Panc1 (cell line): Measurements from ENCODE around the gene TRPM1.

Experiments
- CTCF ChIP-seq: fragments of 450-650 bp; IDR thresholded peaks from 2 replicates; pipeline ENCODE4 v1.5.1; 2017; ENCODE audit warnings: mild to moderate bottlenecking
- POLR2AphosphoS5 ChIP-seq: IDR thresholded peaks from 2 replicates; pipeline ENCODE4 v1.6.1; 2012; ENCODE audit warnings: mild to moderate bottlenecking, low read depth, low read length, moderate library complexity
- SIN3A ChIP-seq: IDR thresholded peaks from 2 replicates; pipeline ENCODE4 v1.6.1; 2012; ENCODE audit warnings: low read depth, mild to moderate bottlenecking, low read length, moderate library complexity, borderline replicate concordance; ENCODE audit not compliant: insufficient read depth
- TCF7L2 ChIP-seq: IDR thresholded peaks from 2 replicates; pipeline ENCODE4 v1.6.1; 2011; ENCODE audit warnings: mild to moderate bottlenecking, low read depth, low read length, inconsistent platforms
- TF ChIP-seq, protein P1 (sequence below), 2 experiments: IDR thresholded peaks; 2 replicates each; pipeline ENCODE4 v1.6.1; 2011 to 2012; ENCODE audit warnings: low read depth in 2 of 2, control low read depth in 1 of 2, low read length in 1 of 2, mild to moderate bottlenecking in 1 of 2, moderate library complexity in 1 of 2; ENCODE audit not compliant: insufficient read depth in 1 of 2

DNA sequence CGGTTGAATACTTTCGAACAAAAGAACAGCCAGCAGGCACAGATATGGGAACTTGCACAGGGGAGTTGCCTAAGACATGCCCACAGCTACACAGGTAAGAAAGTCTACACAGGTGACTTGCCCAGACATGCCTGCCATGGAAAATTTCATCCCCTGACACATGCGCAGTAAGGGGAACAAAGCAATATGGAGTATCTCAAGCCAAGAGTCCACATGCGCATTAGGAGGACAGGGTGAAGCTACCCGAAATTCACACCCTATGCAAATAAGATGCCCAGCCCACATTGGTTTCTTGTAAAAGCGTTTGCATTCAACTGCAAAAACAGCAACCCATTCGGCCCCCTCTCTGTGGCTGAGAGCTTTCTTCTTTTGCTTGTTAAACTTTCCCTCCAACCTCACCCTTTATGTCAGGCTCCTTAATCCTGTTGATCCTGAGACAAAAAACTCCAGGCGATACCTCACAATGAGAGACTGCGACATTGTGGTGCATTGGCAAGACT is 49.3 kb upstream of the TRPM1 start:
- TF ChIP-seq CTCF (no peak), SIN3A (no peak), POLR2AphosphoS5 (no peak), TCF7L2 (no peak)
- TF ChIP-seq, protein P1, sequence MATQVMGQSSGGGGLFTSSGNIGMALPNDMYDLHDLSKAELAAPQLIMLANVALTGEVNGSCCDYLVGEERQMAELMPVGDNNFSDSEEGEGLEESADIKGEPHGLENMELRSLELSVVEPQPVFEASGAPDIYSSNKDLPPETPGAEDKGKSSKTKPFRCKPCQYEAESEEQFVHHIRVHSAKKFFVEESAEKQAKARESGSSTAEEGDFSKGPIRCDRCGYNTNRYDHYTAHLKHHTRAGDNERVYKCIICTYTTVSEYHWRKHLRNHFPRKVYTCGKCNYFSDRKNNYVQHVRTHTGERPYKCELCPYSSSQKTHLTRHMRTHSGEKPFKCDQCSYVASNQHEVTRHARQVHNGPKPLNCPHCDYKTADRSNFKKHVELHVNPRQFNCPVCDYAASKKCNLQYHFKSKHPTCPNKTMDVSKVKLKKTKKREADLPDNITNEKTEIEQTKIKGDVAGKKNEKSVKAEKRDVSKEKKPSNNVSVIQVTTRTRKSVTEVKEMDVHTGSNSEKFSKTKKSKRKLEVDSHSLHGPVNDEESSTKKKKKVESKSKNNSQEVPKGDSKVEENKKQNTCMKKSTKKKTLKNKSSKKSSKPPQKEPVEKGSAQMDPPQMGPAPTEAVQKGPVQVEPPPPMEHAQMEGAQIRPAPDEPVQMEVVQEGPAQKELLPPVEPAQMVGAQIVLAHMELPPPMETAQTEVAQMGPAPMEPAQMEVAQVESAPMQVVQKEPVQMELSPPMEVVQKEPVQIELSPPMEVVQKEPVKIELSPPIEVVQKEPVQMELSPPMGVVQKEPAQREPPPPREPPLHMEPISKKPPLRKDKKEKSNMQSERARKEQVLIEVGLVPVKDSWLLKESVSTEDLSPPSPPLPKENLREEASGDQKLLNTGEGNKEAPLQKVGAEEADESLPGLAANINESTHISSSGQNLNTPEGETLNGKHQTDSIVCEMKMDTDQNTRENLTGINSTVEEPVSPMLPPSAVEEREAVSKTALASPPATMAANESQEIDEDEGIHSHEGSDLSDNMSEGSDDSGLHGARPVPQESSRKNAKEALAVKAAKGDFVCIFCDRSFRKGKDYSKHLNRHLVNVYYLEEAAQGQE (IDR thresholded peaks at IDR 0.05; ENCODE audit: insufficient read depth in 1 of 2, low read depth in 2 of 2, low read length in 1 of 2), result no peak
